Activated naive CD4-positive, alpha-beta T cell treated with anti-CD3 and anti-CD28 coated beads, Interleukin-2, amount 50 U/mL, for 24 hours (primary cell): ENCODE results near the gene COL4A1.
"Not testable (repeated sequence)": the region's sequence is repeated elsewhere in the genome, so short reads cannot be mapped to it uniquely, and the experiment has no call there.

Source experiments
- H3K27ac Mint-ChIP-seq: one replicate; pipeline ENCODE4 v1.8.0; 2021; ENCODE audit warnings: mild to moderate bottlenecking, mixed read lengths
- H3K27me3 Mint-ChIP-seq: one replicate; pipeline ENCODE4 v1.8.0; 2021; ENCODE audit warnings: mixed read lengths
- H3K36me3 Mint-ChIP-seq: one replicate; pipeline ENCODE4 v1.8.0; 2021; ENCODE audit warnings: mixed read lengths
- H3K4me1 Mint-ChIP-seq: one replicate; pipeline ENCODE4 v1.8.0; 2021; ENCODE audit warnings: mixed read lengths
- H3K4me3 Mint-ChIP-seq: one replicate; pipeline ENCODE4 v1.8.0; 2021; ENCODE audit warnings: mild to moderate bottlenecking, mixed read lengths
- H3K9me3 Mint-ChIP-seq: one replicate; pipeline ENCODE4 v1.8.0; 2021; ENCODE audit warnings: mixed read lengths

COL4A1 gene

DNA sequence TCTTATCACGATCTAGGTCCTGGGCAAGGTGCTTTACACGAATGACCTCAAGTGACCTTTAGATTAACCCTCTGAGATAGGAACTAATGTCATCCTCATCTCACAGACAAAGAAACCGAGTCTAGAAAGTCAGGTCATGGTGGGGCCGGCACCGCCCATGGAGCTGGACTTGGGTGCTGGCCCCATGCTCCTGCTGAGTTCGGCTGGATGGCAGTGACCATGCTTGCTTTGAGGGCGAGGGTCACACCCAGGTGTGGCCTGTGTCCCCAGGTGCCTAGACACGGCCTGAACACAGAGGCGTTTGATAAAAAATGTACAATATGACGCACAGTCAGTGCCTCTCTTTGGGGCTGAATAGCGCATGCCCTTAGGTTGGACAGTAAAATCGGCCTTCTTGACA lies 26.9 kb upstream of the COL4A1 start:
- Mint-ChIP-seq H3K4me1 (peaks cover 2% of the 10 kb centered on the region), H3K36me3 (no peaks in the 10 kb centered on the region), H3K4me3 (no peak overlapping the region), H3K27me3 (peaks cover 1% of the 10 kb centered on the region), H3K27ac (no peak overlapping the region), H3K9me3 (no peaks in the 10 kb centered on the region)

DNA sequence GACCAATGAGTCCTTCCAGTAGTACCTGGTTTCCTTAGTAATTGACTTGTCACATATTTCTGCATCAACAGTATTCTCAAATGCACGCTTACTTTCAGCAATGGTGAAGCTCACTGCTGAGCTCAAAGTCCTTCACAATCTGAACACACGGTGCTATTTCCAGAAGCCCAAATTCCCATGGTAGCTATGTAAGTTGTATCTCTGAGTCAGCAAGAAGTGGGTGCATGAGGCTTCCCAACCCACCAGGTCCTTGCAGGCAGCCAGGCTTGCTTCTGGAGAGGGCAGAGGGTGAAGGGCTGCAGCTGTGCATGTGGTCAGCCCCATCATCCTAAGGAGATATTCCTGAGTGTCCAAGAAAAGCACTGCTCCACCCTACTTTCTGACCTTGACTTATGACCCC lies 25.8 kb upstream of the COL4A1 start:
- Mint-ChIP-seq H3K27ac (no peak overlapping the region), H3K4me3 (no peak overlapping the region), H3K4me1 (no peaks in the 10 kb centered on the region), H3K9me3 (no peaks in the 10 kb centered on the region), H3K36me3 (no peaks in the 10 kb centered on the region), H3K27me3 (peaks cover 1% of the 10 kb centered on the region)

GRCh38 chr13:110331362-110331761 lies 24.4 kb upstream of the COL4A1 start:
- H3K4me1 Mint-ChIP-seq: no peaks in the 10 kb centered on the region
- peaks cover 9% of the 10 kb centered on the region for H3K27me3 Mint-ChIP-seq
- H3K9me3 Mint-ChIP-seq: no peaks in the 10 kb centered on the region
- no peak overlapping the region for H3K4me3 Mint-ChIP-seq
- no peak overlapping the region for H3K27ac Mint-ChIP-seq
- H3K36me3 Mint-ChIP-seq: no peaks in the 10 kb centered on the region

GRCh38 chr13:110330491-110331011 lies 23.6 kb upstream of the COL4A1 start:
- Mint-ChIP-seq H3K27ac (no peak overlapping the region), H3K27me3 (peaks cover 9% of the 10 kb centered on the region), H3K4me3 (no peak overlapping the region), H3K9me3 (no peaks in the 10 kb centered on the region), H3K4me1 (no peaks in the 10 kb centered on the region), H3K36me3 (no peaks in the 10 kb centered on the region)

- H3K9me3 Mint-ChIP-seq: no peaks in the 10 kb centered on the region
- peaks cover 13% of the 10 kb centered on the region for H3K27me3 Mint-ChIP-seq
- H3K36me3 Mint-ChIP-seq: no peaks in the 10 kb centered on the region
- no peaks in the 10 kb centered on the region for H3K4me1 Mint-ChIP-seq
- no peak overlapping the region for H3K27ac Mint-ChIP-seq
- H3K4me3 Mint-ChIP-seq: no peak overlapping the region
Observed at GRCh38 chr13:110329798-110330461, 23.0 kb upstream of the COL4A1 start.

- no peaks in the 10 kb centered on the region for H3K36me3 Mint-ChIP-seq
- H3K9me3 Mint-ChIP-seq: no peaks in the 10 kb centered on the region
- no peaks in the 10 kb centered on the region for H3K4me1 Mint-ChIP-seq
- H3K4me3 Mint-ChIP-seq: no peak overlapping the region
- H3K27ac Mint-ChIP-seq: no peak overlapping the region
- H3K27me3 Mint-ChIP-seq: peaks cover 17% of the 10 kb centered on the region
Observed at GRCh38 chr13:110329258-110329657, 22.3 kb upstream of the COL4A1 start.

DNA sequence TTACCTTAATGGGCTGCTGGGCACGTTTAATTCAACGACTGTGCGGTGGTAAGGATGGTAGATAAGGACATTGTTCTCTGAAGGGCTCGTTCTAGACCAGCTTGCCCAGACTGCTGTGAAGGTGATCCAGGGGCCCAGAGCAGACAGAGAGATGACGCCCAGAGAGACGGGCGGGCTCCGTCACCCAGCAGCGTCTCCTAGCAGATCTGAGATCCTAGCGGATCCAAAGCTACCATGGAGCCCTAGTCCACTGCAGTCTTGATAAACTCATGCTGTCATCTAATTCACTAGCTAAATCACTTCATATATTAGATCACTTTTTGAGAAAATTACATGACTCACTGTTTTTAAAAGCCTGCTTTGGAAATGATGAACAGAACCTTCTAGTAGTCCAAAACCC lies 21.6 kb upstream of the COL4A1 start:
- H3K9me3 Mint-ChIP-seq: no peaks in the 10 kb centered on the region
- H3K27me3 Mint-ChIP-seq: peaks cover 21% of the 10 kb centered on the region
- no peak overlapping the region for H3K27ac Mint-ChIP-seq
- no peaks in the 10 kb centered on the region for H3K4me1 Mint-ChIP-seq
- H3K4me3 Mint-ChIP-seq: no peak overlapping the region
- no peaks in the 10 kb centered on the region for H3K36me3 Mint-ChIP-seq

- no peaks in the 10 kb centered on the region for H3K36me3 Mint-ChIP-seq
- H3K27me3 Mint-ChIP-seq: peaks cover 22% of the 10 kb centered on the region
- no peaks in the 10 kb centered on the region for H3K9me3 Mint-ChIP-seq
- H3K27ac Mint-ChIP-seq: no peak overlapping the region
- no peak overlapping the region for H3K4me3 Mint-ChIP-seq
- no peaks in the 10 kb centered on the region for H3K4me1 Mint-ChIP-seq
Observed at GRCh38 chr13:110327051-110327721, 20.2 kb upstream of the COL4A1 start.

DNA sequence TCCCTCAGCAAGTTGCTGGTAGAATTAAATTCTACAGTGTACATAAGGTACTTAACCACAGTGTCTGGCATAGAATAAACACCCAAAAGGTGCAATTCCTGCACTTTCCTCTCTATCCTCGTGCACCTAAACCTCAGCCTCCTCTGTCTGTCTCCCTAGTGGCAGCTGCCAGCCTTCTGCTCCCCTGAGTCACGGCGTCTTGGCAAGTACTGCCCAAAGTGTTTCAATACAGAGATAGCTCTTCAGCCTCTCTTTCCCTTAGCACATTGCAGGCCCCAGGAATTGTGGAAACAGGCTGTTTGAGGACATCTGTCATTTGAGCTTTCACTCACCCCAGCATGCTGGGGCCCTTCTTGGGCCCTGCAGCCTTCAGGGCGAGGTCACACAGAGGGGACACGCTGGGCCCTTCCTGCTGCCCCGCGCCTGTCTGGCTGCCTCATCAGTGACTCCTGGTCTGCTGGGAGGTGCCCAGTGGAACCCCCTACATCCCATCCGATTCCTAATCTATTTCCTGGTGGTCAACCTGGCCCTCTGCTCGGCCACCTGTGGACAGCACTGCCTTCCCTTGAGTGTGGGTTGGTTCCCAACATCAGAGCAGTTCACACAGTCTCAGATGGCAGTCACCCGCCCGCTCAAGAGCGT lies 19.4 kb upstream of the COL4A1 start:
- Mint-ChIP-seq H3K4me3 (no peak overlapping the region), H3K9me3 (no peaks in the 10 kb centered on the region), H3K27ac (no peak overlapping the region)

DNA sequence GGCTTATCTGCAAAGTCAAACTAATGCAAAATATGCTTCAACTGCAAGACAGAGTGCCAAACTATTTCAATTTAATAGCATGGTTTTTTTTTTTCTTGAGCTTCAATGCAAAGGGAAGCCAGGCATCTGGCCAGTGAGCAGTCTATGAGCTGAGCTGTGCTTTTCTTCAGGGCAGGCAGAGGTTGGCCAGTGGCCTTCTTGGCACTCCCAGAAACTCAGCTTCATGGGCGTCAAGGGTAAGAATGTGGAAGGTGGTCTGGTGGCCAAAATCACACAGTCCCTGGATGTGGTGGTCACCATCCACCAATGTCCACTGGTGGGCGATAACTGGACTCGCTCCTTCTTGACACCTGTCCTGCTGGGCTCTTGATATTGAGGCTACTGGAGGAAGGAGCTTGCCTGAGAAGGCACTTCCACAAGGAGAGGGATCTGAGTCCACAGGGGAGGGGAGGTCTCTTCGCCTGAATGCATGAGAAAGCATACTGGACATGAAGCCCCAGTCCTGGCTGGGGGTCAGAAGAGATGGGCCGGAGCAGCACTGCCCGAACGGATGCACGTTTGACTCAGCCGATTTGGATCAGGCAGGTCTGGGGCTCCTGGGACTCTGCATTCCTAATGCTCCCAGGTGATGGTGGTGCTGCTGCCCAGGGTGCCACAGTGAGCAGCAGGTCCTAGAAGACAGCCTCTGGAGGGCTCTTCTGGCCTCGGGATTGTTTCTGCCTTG lies 17.2 kb upstream of the COL4A1 start:
- H3K4me1 Mint-ChIP-seq: peaks cover 6% of the 10 kb centered on the region
- H3K27ac Mint-ChIP-seq: no peak overlapping the region
- H3K36me3 Mint-ChIP-seq: no peaks in the 10 kb centered on the region
- no peaks in the 10 kb centered on the region for H3K9me3 Mint-ChIP-seq
- peaks cover 26% of the 10 kb centered on the region for H3K27me3 Mint-ChIP-seq
- H3K4me3 Mint-ChIP-seq: no peak overlapping the region

More for the DNA sequence above, 19.4 kb upstream of the COL4A1 start:
- Mint-ChIP-seq H3K4me1 (no peaks in the 10 kb centered on the region), H3K27me3 (peaks cover 25% of the 10 kb centered on the region), H3K36me3 (no peaks in the 10 kb centered on the region)

DNA sequence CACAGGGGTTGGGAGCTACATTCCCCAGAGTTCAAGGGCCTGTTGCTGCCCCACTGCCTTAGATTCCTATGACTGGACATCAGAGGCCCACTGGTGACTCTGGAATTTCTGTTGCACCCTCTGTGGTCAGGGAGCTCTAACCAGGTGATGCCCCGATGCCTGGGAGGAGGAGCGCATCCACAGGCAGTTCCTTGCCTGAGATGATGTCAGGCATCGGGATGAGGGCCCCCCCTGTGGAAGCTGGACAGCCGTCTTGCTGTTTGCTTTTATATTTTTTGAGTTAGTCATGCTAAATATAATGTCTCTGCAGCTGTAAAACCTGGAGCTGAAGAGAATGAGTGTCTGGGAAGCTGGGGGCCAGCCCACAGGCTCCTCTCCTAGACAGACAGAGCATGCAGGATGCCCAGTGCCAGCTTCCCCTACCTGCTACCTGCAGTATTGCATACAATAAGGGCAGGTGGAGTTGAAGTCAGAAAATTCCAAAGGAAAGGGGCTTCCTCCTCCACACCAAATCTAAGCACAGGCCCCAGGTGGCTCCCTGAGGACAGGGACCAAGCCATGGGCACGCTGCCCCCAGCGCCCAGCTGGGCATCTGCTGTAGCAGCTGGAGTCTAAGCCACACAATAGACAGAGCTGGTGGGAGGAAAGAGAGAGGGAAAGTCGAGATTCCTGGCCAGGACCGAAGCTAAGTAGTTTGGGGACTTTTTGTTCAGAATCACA lies 16.4 kb upstream of the COL4A1 start:
- no peak overlapping the region for H3K4me3 Mint-ChIP-seq
- peaks cover 28% of the 10 kb centered on the region for H3K27me3 Mint-ChIP-seq
- H3K4me1 Mint-ChIP-seq: peaks cover 6% of the 10 kb centered on the region
- H3K36me3 Mint-ChIP-seq: no peaks in the 10 kb centered on the region
- H3K9me3 Mint-ChIP-seq: no peaks in the 10 kb centered on the region
- no peak overlapping the region for H3K27ac Mint-ChIP-seq

GRCh38 chr13:110322828-110323171 lies 15.8 kb upstream of the COL4A1 start:
- H3K9me3 Mint-ChIP-seq: no peaks in the 10 kb centered on the region
- H3K4me3 Mint-ChIP-seq: no peak overlapping the region
- no peaks in the 10 kb centered on the region for H3K36me3 Mint-ChIP-seq
- H3K4me1 Mint-ChIP-seq: peaks cover 6% of the 10 kb centered on the region
- no peak overlapping the region for H3K27ac Mint-ChIP-seq
- H3K27me3 Mint-ChIP-seq: peaks cover 28% of the 10 kb centered on the region

GRCh38 chr13:110322126-110322827 lies 15.3 kb upstream of the COL4A1 start:
- H3K36me3 Mint-ChIP-seq: no peaks in the 10 kb centered on the region
- peaks cover 27% of the 10 kb centered on the region for H3K27me3 Mint-ChIP-seq
- no peaks in the 10 kb centered on the region for H3K9me3 Mint-ChIP-seq
- no peak overlapping the region for H3K4me3 Mint-ChIP-seq
- no peak overlapping the region for H3K27ac Mint-ChIP-seq
- peaks cover 6% of the 10 kb centered on the region for H3K4me1 Mint-ChIP-seq

GRCh38 chr13:110321573-110321972 lies 14.6 kb upstream of the COL4A1 start:
- not testable (repeated sequence) for H3K36me3 Mint-ChIP-seq, H3K9me3 Mint-ChIP-seq, H3K27ac Mint-ChIP-seq, H3K4me3 Mint-ChIP-seq, H3K4me1 Mint-ChIP-seq
- peaks cover 19% of the 10 kb centered on the region for H3K27me3 Mint-ChIP-seq

DNA sequence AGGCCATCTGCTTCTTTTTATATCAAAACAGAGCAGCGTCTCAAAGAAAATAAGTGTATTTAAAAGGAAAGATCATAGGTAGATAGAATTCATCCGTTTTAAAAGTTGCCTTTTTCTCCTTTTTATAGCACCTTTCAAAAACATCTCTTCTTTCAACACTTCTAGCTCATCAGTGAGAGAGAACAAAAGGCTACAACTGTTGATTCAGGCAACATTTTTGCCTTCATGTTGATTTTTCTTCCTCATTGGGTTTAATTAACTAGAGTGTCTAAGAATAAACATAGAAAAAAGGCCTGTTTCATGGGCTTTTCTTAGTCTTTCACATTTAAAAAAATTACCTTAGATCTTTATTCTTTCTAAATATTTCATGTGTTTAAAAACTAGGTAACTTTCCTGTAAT lies 13.7 kb upstream of the COL4A1 start:
- Mint-ChIP-seq H3K27ac (no peak overlapping the region), H3K9me3 (no peaks in the 10 kb centered on the region), H3K4me1 (peaks cover 6% of the 10 kb centered on the region), H3K4me3 (no peak overlapping the region), H3K36me3 (no peaks in the 10 kb centered on the region), H3K27me3 (peaks cover 19% of the 10 kb centered on the region)
